Measurements from ENCODE around the gene WDFY2.

Gene WDFY2

GRCh38 chr13:51773515-51773914, 189.3 kb downstream of the WDFY2 start:
- no peak for DNase-seq (ENCODE audit: low read depth, low spot score)
- H3K27ac ChIP-seq, result no peak overlapping the region
- H3K9me3 ChIP-seq (ENCODE audit: low read depth, low read length), result no peaks in the 10 kb centered on the region
- no peak overlapping the region for H3K4me3 ChIP-seq
- no peak overlapping the region for H3K9ac ChIP-seq (ENCODE audit: insufficient read length)
- H3K36me3 ChIP-seq (ENCODE audit: insufficient read depth, low read length), result no peaks in the 10 kb centered on the region
- TF ChIP-seq POLR2AphosphoS5 (IDR thresholded peaks at IDR 0.05; ENCODE audit: borderline replicate concordance, low read depth, low read length), result no peak
- no peak for TF ChIP-seq FOXP2 (optimal IDR thresholded peaks at IDR 0.05; ENCODE audit: control extremely low read depth, extremely low read length, insufficient read depth)
- TF ChIP-seq EZH2 (IDR thresholded peaks at IDR 0.05), result no peak

- Histone ChIP-seq H3K27ac (no peak overlapping the region), H3K9ac (ENCODE audit: insufficient read length) (no peak overlapping the region), H3K36me3 (ENCODE audit: insufficient read depth, low read length) (no peaks in the 10 kb centered on the region), H3K4me3 (no peak overlapping the region), H3K9me3 (ENCODE audit: low read depth, low read length) (no peaks in the 10 kb centered on the region)
- no peak for DNase-seq (ENCODE audit: low read depth, low spot score)
- TF ChIP-seq FOXP2 (optimal IDR thresholded peaks at IDR 0.05; ENCODE audit: control extremely low read depth, extremely low read length, insufficient read depth) (no peak), EZH2 (IDR thresholded peaks at IDR 0.05) (no peak)
These were observed 191.9 kb downstream of the WDFY2 start for GRCh38 chr13:51776179-51776578.

- no peak for TF ChIP-seq FOXP2 (optimal IDR thresholded peaks at IDR 0.05; ENCODE audit: control extremely low read depth, extremely low read length, insufficient read depth)
- TF ChIP-seq EZH2 (IDR thresholded peaks at IDR 0.05), result no peak
- TF ChIP-seq POLR2AphosphoS5 (IDR thresholded peaks at IDR 0.05; ENCODE audit: borderline replicate concordance, low read depth, low read length), result no peak
- H3K4me3 ChIP-seq, result no peak overlapping the region
- no peak for DNase-seq (ENCODE audit: low read depth, low spot score)
- no peak overlapping the region for H3K27ac ChIP-seq
- H3K9ac ChIP-seq (ENCODE audit: insufficient read length), result no peak overlapping the region
- no peaks in the 10 kb centered on the region for H3K9me3 ChIP-seq (ENCODE audit: low read depth, low read length)
- no peaks in the 10 kb centered on the region for H3K36me3 ChIP-seq (ENCODE audit: insufficient read depth, low read length)
These were observed 193.7 kb downstream of the WDFY2 start for GRCh38 chr13:51777921-51778320.

- Histone ChIP-seq H3K27ac (no peak overlapping the region), H3K9me3 (ENCODE audit: low read depth, low read length) (no peaks in the 10 kb centered on the region), H3K4me3 (no peak overlapping the region), H3K36me3 (ENCODE audit: insufficient read depth, low read length) (no peaks in the 10 kb centered on the region), H3K9ac (ENCODE audit: insufficient read length) (no peak overlapping the region)
- no peak for DNase-seq (ENCODE audit: low read depth, low spot score)
- TF ChIP-seq POLR2AphosphoS5 (IDR thresholded peaks at IDR 0.05; ENCODE audit: borderline replicate concordance, low read depth, low read length) (no peak), EZH2 (IDR thresholded peaks at IDR 0.05) (no peak), FOXP2 (optimal IDR thresholded peaks at IDR 0.05; ENCODE audit: control extremely low read depth, extremely low read length, insufficient read depth) (no peak)
These were observed 194.1 kb downstream of the WDFY2 start for GRCh38 chr13:51778392-51778791.

- no peak overlapping the region for H3K9ac ChIP-seq (ENCODE audit: insufficient read length)
- TF ChIP-seq FOXP2 (optimal IDR thresholded peaks at IDR 0.05; ENCODE audit: control extremely low read depth, extremely low read length, insufficient read depth) (no peak), POLR2AphosphoS5 (IDR thresholded peaks at IDR 0.05; ENCODE audit: borderline replicate concordance, low read depth, low read length) (no peak), EZH2 (IDR thresholded peaks at IDR 0.05) (no peak)
- no peaks in the 10 kb centered on the region for H3K9me3 ChIP-seq (ENCODE audit: low read depth, low read length)
- H3K4me3 ChIP-seq, result no peak overlapping the region
- H3K27ac ChIP-seq, result no peak overlapping the region
- DNase-seq (ENCODE audit: low read depth, low spot score), result no peak
- H3K36me3 ChIP-seq (ENCODE audit: insufficient read depth, low read length), result no peaks in the 10 kb centered on the region
These were observed 195.8 kb downstream of the WDFY2 start for GRCh38 chr13:51780099-51780498.

GRCh38 chr13:51781246-51782022, 197.2 kb downstream of the WDFY2 start:
- DNase-seq (ENCODE audit: low read depth, low spot score), result no peak
- TF ChIP-seq FOXP2 (optimal IDR thresholded peaks at IDR 0.05; ENCODE audit: control extremely low read depth, extremely low read length, insufficient read depth) (no peak), POLR2AphosphoS5 (IDR thresholded peaks at IDR 0.05; ENCODE audit: borderline replicate concordance, low read depth, low read length) (no peak), EZH2 (IDR thresholded peaks at IDR 0.05) (no peak)
- H3K9me3 ChIP-seq (ENCODE audit: low read depth, low read length), result no peaks in the 10 kb centered on the region
- H3K9ac ChIP-seq (ENCODE audit: insufficient read length), result no peak overlapping the region
- no peak overlapping the region for H3K4me3 ChIP-seq
- no peak overlapping the region for H3K27ac ChIP-seq
- no peaks in the 10 kb centered on the region for H3K36me3 ChIP-seq (ENCODE audit: insufficient read depth, low read length)

GRCh38 chr13:51782026-51782710, 197.9 kb downstream of the WDFY2 start:
- Histone ChIP-seq H3K27ac (no peak overlapping the region), H3K9ac (ENCODE audit: insufficient read length) (no peak overlapping the region), H3K9me3 (ENCODE audit: low read depth, low read length) (no peaks in the 10 kb centered on the region), H3K36me3 (ENCODE audit: insufficient read depth, low read length) (no peaks in the 10 kb centered on the region), H3K4me3 (no peak overlapping the region)
- TF ChIP-seq POLR2AphosphoS5 (IDR thresholded peaks at IDR 0.05; ENCODE audit: borderline replicate concordance, low read depth, low read length), result no peak
- TF ChIP-seq FOXP2 (optimal IDR thresholded peaks at IDR 0.05; ENCODE audit: control extremely low read depth, extremely low read length, insufficient read depth), result no peak
- no peak for TF ChIP-seq EZH2 (IDR thresholded peaks at IDR 0.05)
- DNase-seq (ENCODE audit: low read depth, low spot score), result no peak

- Histone ChIP-seq H3K9ac (ENCODE audit: insufficient read length) (no peak overlapping the region), H3K27ac (no peak overlapping the region), H3K4me3 (no peak overlapping the region), H3K9me3 (ENCODE audit: low read depth, low read length) (no peaks in the 10 kb centered on the region), H3K36me3 (ENCODE audit: insufficient read depth, low read length) (no peaks in the 10 kb centered on the region)
- no peak for DNase-seq (ENCODE audit: low read depth, low spot score)
- TF ChIP-seq POLR2AphosphoS5 (IDR thresholded peaks at IDR 0.05; ENCODE audit: borderline replicate concordance, low read depth, low read length) (no peak), EZH2 (IDR thresholded peaks at IDR 0.05) (no peak), FOXP2 (optimal IDR thresholded peaks at IDR 0.05; ENCODE audit: control extremely low read depth, extremely low read length, insufficient read depth) (no peak)
These were observed 199.3 kb downstream of the WDFY2 start for GRCh38 chr13:51783428-51784094.
